Heart left ventricle (tissue), 13 donors: ENCODE measurements around the gene INPP5K.

Experiments used
- CTCF ChIP-seq, 12 donors: fragments of 200-600 bp; sonication (generic) in 4 of 12; IDR thresholded peaks; one replicate each; pipeline versions ENCODE4 v1.5.0 to v1.8.0; 2018 to 2022; ENCODE audit warnings: antibody characterized with exemption in 12 of 12, mild to moderate bottlenecking in 5 of 12
- POLR2A ChIP-seq, 2 donors: fragments of 450-650 bp; IDR thresholded peaks; one replicate each; pipeline ENCODE4 v1.6.1; 2017; ENCODE audit warnings: antibody characterized with exemption in 2 of 2, mild to moderate bottlenecking in 2 of 2, moderate library complexity in 2 of 2
- donor health status: ischemic (EF 13 %, LVEDD 7.1; RV severe dilation, severe dysfunction).
- donor health status: DM: no; HTN: yes; CAD: no.
- donor health status: DM: no; HTN: no; CAD: no.
- donor health status: ischemic (EF 25% LVEDD 6.9; RV normal size, moderate dysfunction).
- donor health status: ischemic (EF 25% LVEDD 5.7; RV mildly dilated, moderate dysfunction).
- donor health status: ischemic (EF 35%, LVEDD 5.7; RV mildly dilated, moderate dysfunction).
- donor health status: nonischemic (EF 11% LVEDD 7.7; RV severe dilation, severe dysfunction).
- donor health status: DM: yes; HTN: yes; CAD: no.
- donor health status: PGD.
- donor health status: ischemic (EF 29% LVEDD 5.4; RV normal size, mild dysfunction).
- donor health status: nonischemic (EF 23%, LVEDD 6.1; RV moderate dilation, normal function).

GRCh38 chr17:1471911-1472821 lies 44.2 kb downstream of the INPP5K start:
- TF ChIP-seq CTCF (IDR thresholded peaks at IDR 0.05) (no peak), POLR2A (IDR thresholded peaks at IDR 0.05) (no peak)
